Calu3 (cell line): ENCODE data around the gene LDLRAD3. TPM values are rescaled to one million over a fixed set of nuclear protein-coding genes. Genes with fewer than 3 reads are reported as not detected.

Experiments used
- BruUV-seq: library from RNA; stranded (reverse); fragments of 400-500 nt; replicated peaks from 2 replicates; lab custom pipeline; 2021; lab: Mats Ljungman, UMichigan
- CTCF ChIA-PET: fragments of 300-600 bp; sonication (Branson Sonifier 250); formaldehyde crosslinking; loops from one replicate; lab custom pipeline; 2022; ENCODE audit warnings: antibody characterized with exemption; lab: Charles Lee
- DNase-seq: peaks from one replicate; pipeline ENCODE4 v3.0.0; 2022
- H3K27ac Mint-ChIP-seq: one replicate; pipeline ENCODE4 v1.8.0; 2022; ENCODE audit warnings: mixed read lengths; ENCODE audit not compliant: unreplicated experiment
- H3K27me3 Mint-ChIP-seq: one replicate; pipeline ENCODE4 v1.8.0; 2022; ENCODE audit warnings: mixed read lengths; ENCODE audit not compliant: unreplicated experiment
- H3K36me3 Mint-ChIP-seq: one replicate; pipeline ENCODE4 v1.8.0; 2022; ENCODE audit warnings: mild to moderate bottlenecking, moderate library complexity, mixed read lengths; ENCODE audit not compliant: insufficient read depth, unreplicated experiment
- H3K4me1 Mint-ChIP-seq: one replicate; pipeline ENCODE4 v1.8.0; 2022; ENCODE audit warnings: mild to moderate bottlenecking, low read depth, mixed read lengths; ENCODE audit not compliant: unreplicated experiment
- H3K4me3 Mint-ChIP-seq: one replicate; pipeline ENCODE4 v1.8.0; 2022; ENCODE audit warnings: mild to moderate bottlenecking, low read depth, moderate library complexity, mixed read lengths; ENCODE audit not compliant: unreplicated experiment
- H3K9me3 Mint-ChIP-seq: one replicate; pipeline ENCODE4 v1.8.0; 2022; ENCODE audit warnings: low read depth, mixed read lengths; ENCODE audit not compliant: unreplicated experiment
- intact Hi-C: fragments of 100-400 bp; cut with micrococcal nuclease; formaldehyde crosslinking; loops from one replicate; pipeline ENCODE4 v1.10.0; 2022; ENCODE audit not compliant: unreplicated experiment
- total RNA-seq: library from RNA; stranded (reverse); gene quantifications from 2 replicates; pipeline ENCODE4 v1.2.3, GENCODE V29; 2022
- TF ChIP-seq, protein P1 (sequence below): fragments of 200-600 bp; IDR thresholded peaks from one replicate; pipeline ENCODE4 v1.8.0; 2022; ENCODE audit warnings: antibody characterized with exemption; ENCODE audit not compliant: unreplicated experiment

LDLRAD3 gene
- total RNA-seq, 1 experiment from 2014 or later, result 16.2 TPM

DNA sequence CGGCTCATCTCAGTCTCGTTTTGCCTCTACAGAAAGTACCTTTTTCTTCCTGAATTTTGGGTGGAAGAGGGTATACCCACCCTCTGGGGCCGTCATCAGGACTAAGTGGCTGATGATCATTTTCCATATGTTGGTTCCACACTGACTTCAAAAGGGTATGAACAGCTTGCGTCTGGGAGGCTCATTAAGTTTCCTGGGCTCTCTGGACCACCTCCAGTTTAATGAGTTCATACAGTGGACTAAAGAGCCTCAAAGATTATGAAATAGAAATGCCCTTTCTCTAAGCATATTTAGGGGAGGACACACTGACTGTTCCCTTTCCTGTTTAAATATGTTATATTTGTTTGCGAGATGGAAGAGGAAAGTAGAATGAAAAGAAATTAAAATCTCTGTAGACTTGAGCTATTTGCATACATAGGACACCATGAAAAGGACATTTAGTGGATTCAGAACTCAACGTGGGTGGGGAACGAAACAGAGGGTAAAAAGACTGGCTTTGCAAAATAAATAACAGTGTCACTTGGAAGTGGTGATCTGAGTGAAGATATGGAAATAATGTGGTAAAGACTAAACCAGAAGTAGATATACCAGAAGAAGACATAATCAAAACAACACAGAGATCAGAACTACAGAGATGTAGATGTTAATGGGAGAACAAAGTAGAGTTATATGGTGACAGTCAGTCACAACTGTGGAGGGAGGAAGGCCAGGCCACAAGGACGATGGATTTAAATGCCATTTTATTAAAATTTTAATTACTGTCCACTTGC is 18.7 kb downstream of the LDLRAD3 start:
- BruUV-seq, result no TSS peak
- Mint-ChIP-seq H3K27me3 (no peaks in the 10 kb centered on the region), H3K4me1 (no peaks in the 10 kb centered on the region), H3K4me3 (no peak overlapping the region), H3K9me3 (peaks cover 7% of the 10 kb centered on the region), H3K27ac (no peak overlapping the region), H3K36me3 (no peaks in the 10 kb centered on the region)
- CTCF ChIA-PET, result no interaction called here
- DNase-seq, result no peak
- TF ChIP-seq, protein P1, sequence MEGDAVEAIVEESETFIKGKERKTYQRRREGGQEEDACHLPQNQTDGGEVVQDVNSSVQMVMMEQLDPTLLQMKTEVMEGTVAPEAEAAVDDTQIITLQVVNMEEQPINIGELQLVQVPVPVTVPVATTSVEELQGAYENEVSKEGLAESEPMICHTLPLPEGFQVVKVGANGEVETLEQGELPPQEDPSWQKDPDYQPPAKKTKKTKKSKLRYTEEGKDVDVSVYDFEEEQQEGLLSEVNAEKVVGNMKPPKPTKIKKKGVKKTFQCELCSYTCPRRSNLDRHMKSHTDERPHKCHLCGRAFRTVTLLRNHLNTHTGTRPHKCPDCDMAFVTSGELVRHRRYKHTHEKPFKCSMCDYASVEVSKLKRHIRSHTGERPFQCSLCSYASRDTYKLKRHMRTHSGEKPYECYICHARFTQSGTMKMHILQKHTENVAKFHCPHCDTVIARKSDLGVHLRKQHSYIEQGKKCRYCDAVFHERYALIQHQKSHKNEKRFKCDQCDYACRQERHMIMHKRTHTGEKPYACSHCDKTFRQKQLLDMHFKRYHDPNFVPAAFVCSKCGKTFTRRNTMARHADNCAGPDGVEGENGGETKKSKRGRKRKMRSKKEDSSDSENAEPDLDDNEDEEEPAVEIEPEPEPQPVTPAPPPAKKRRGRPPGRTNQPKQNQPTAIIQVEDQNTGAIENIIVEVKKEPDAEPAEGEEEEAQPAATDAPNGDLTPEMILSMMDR, result no peak
- intact Hi-C loops, result no loop called here

DNA sequence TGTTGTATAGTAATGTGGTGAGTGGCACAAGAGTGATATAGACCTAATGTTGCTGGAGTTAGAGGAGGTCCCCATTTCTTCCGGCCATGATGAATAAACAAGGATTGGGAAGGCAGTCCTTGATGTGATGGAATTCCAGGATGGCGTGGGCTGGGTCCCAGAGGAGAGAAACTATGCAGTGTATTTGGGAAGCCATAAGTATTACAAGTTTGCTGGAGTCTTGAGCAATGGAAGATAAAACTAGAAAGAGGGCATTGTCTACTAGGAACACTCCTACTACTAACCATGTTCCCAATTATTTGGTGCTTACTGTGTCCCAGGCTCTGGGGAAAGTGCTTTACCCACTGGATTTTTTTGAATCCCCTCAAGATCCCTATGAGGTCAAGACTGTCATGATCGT is 20.0 kb downstream of the LDLRAD3 start:
- TF ChIP-seq, protein P1, result no peak
- H3K27me3 Mint-ChIP-seq, result no peaks in the 10 kb centered on the region
- H3K4me1 Mint-ChIP-seq, result no peaks in the 10 kb centered on the region
- no peaks in the 10 kb centered on the region for H3K36me3 Mint-ChIP-seq
- H3K27ac Mint-ChIP-seq, result no peak overlapping the region
- CTCF ChIA-PET, result no interaction called here
- no peak for DNase-seq
- intact Hi-C loops, result no loop called here
- no peak overlapping the region for H3K4me3 Mint-ChIP-seq
- peaks cover 7% of the 10 kb centered on the region for H3K9me3 Mint-ChIP-seq
- BruUV-seq, result no TSS peak

DNA sequence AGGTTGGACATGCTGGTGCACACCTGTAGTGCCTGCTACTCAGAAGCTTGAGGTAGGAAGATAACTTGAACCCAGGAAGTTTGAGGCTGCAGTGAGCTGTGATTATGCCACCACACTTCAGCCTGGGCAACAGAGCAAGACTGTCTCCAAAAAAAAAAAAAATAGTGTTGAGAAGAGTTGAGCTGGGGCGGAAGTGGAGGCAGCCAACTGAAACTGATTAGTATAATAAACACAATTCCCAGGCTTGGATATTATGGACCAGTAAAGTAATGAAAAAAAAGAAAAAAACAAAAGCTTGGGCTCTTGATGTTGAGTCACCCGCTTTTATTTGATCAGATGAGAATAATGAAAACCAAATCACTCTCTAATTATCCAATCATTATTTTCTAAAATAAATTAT is 21.0 kb downstream of the LDLRAD3 start:
- no peak for DNase-seq
- TF ChIP-seq, protein P1, result no peak
- intact Hi-C loops, result no loop called here
- H3K4me1 Mint-ChIP-seq, result no peaks in the 10 kb centered on the region
- H3K27me3 Mint-ChIP-seq, result no peaks in the 10 kb centered on the region
- H3K36me3 Mint-ChIP-seq, result no peaks in the 10 kb centered on the region
- no peak overlapping the region for H3K27ac Mint-ChIP-seq
- peaks cover 7% of the 10 kb centered on the region for H3K9me3 Mint-ChIP-seq
- no peak overlapping the region for H3K4me3 Mint-ChIP-seq
- CTCF ChIA-PET, result no interaction called here
- BruUV-seq, result no TSS peak

DNA sequence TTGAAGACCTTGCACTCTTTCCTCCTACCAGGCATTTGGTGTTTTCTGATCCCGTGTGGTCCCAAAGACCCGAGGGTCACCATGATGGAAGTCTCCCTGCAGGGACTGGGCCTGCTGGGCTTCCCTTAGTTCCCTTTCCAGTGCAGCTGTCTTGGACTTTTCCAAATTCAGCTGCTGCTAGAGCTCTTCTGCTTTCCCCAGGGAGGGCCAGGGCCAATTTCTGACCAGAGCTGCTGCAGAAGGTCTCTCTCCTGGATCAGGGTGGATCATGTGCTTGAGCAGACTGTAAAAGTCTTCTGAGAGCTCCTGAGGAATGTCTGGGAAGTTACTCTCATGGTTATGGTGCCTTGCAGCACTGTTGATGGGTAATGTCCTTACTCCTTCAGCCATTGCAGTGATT is 23.2 kb downstream of the LDLRAD3 start:
- BruUV-seq, result no TSS peak
- intact Hi-C loops, result no loop called here
- H3K27me3 Mint-ChIP-seq, result no peaks in the 10 kb centered on the region
- H3K4me1 Mint-ChIP-seq, result no peaks in the 10 kb centered on the region
- peaks cover 3% of the 10 kb centered on the region for H3K36me3 Mint-ChIP-seq
- TF ChIP-seq, protein P1, result no peak
- H3K27ac Mint-ChIP-seq, result no peak overlapping the region
- peaks cover 10% of the 10 kb centered on the region for H3K9me3 Mint-ChIP-seq
- no peak for DNase-seq
- no peak overlapping the region for H3K4me3 Mint-ChIP-seq
- CTCF ChIA-PET, result interaction anchor here (0.6 kb wide), 1 partner anchor 794 kb away, joined by 4 read pairs; no protein-coding TSS in a partner anchor
